H9 (cell line): ENCODE measurements around the gene KSR1. TPM values are rescaled to one million over a fixed set of nuclear protein-coding genes. Genes with fewer than 3 reads are reported as not detected.

Experiments
- DNase-seq: peaks from one replicate; pipeline ENCODE4 v3.0.0-alpha.2; 2017
- H2AFZ ChIP-seq: one replicate; pipeline ENCODE4 v1.6.1; 2013; ENCODE audit warnings: mild to moderate bottlenecking, low read length, control low read depth, moderate library complexity
- H2AK5ac ChIP-seq: 2 replicates; pipeline ENCODE4 v1.6.1; 2013; ENCODE audit warnings: low read length, control low read depth, mixed read lengths; ENCODE audit not compliant: insufficient read length
- H2BK120ac ChIP-seq: one replicate; pipeline ENCODE4 v1.6.1; 2013; ENCODE audit warnings: low read depth, mild to moderate bottlenecking, low read length, control low read depth, inconsistent platforms; ENCODE audit not compliant: poor library complexity, severe bottlenecking
- H2BK12ac ChIP-seq: 2 replicates; pipeline ENCODE4 v1.6.1; 2013; ENCODE audit warnings: low read length, control low read depth, mixed read lengths, low read depth; ENCODE audit not compliant: insufficient read length
- H2BK15ac ChIP-seq: 2 replicates; pipeline ENCODE4 v1.6.1; 2013; ENCODE audit warnings: low read depth, low read length, control low read depth
- H2BK20ac ChIP-seq: one replicate; pipeline ENCODE4 v1.6.1; 2013; ENCODE audit warnings: low read depth, mild to moderate bottlenecking, low read length, control low read depth, inconsistent platforms; ENCODE audit not compliant: poor library complexity, severe bottlenecking
- H2BK5ac ChIP-seq: 2 replicates; pipeline ENCODE4 v1.6.1; 2013; ENCODE audit warnings: low read length, control low read depth, mixed read lengths; ENCODE audit not compliant: insufficient read length
- H3K14ac ChIP-seq: 2 replicates; pipeline ENCODE4 v1.6.1; 2013; ENCODE audit warnings: low read length, control low read depth; ENCODE audit not compliant: insufficient read depth
- H3K18ac ChIP-seq: 2 replicates; pipeline ENCODE4 v1.6.1; 2013; ENCODE audit warnings: low read depth, mild to moderate bottlenecking, mixed read lengths, low read length, control low read depth; ENCODE audit not compliant: insufficient read length
- H3K23ac ChIP-seq: 2 replicates; pipeline ENCODE4 v1.6.1; 2013; ENCODE audit warnings: low read length, control low read depth, mixed read lengths, low read depth; ENCODE audit not compliant: insufficient read length
- H3K23me2 ChIP-seq: 2 replicates; pipeline ENCODE4 v1.6.1; 2013; ENCODE audit warnings: low read depth, mild to moderate bottlenecking, mixed read lengths, low read length, control low read depth; ENCODE audit not compliant: insufficient read length, poor library complexity, severe bottlenecking
- H3K27ac ChIP-seq: 2 replicates; pipeline ENCODE4 v1.5.1; 2013; ENCODE audit warnings: low read length, control low read depth, mixed read lengths, low read depth; ENCODE audit not compliant: insufficient read length
- H3K27me3 ChIP-seq: 2 replicates; pipeline ENCODE4 v1.6.1; 2013; ENCODE audit warnings: low read length, control low read depth, inconsistent platforms; ENCODE audit not compliant: insufficient read depth
- H3K4ac ChIP-seq: 2 replicates; pipeline ENCODE4 v1.6.1; 2013; ENCODE audit warnings: low read depth, mild to moderate bottlenecking, control low read depth, inconsistent platforms, low read length, moderate library complexity
- H3K4me1 ChIP-seq: 2 replicates; pipeline ENCODE4 v1.6.1; 2013; ENCODE audit warnings: low read length, control low read depth, inconsistent platforms; ENCODE audit not compliant: insufficient read depth
- H3K4me2 ChIP-seq: 2 replicates; pipeline ENCODE4 v1.6.1; 2013; ENCODE audit warnings: low read length, control low read depth, mixed read lengths; ENCODE audit not compliant: insufficient read length, insufficient read depth
- H3K56ac ChIP-seq: 2 replicates; pipeline ENCODE4 v1.6.1; 2013; ENCODE audit warnings: low read depth, mild to moderate bottlenecking, mixed read lengths, low read length, control low read depth; ENCODE audit not compliant: insufficient read length
- H3K79me1 ChIP-seq: 2 replicates; pipeline ENCODE4 v1.6.1; 2013; ENCODE audit warnings: low read depth, mild to moderate bottlenecking, moderate library complexity, low read length, control low read depth, inconsistent platforms; ENCODE audit not compliant: insufficient read depth, poor library complexity, severe bottlenecking
- H3K79me2 ChIP-seq: 2 replicates; pipeline ENCODE4 v1.6.1; 2013; ENCODE audit warnings: low read length, control low read depth, inconsistent platforms; ENCODE audit not compliant: insufficient read depth
- H3K9ac ChIP-seq: 2 replicates; pipeline ENCODE4 v1.6.1; 2013; ENCODE audit warnings: low read length, control low read depth, mixed read lengths; ENCODE audit not compliant: insufficient read length; ENCODE audit errors: extremely low read depth
- H3K9me3 ChIP-seq: one replicate; pipeline ENCODE4 v1.6.1; 2013; ENCODE audit warnings: low read depth, low read length, inconsistent platforms; ENCODE audit not compliant: control insufficient read depth
- H3T11ph ChIP-seq: one replicate; pipeline ENCODE4 v1.6.1; 2013; ENCODE audit warnings: mild to moderate bottlenecking, low read length, control low read depth, inconsistent platforms
- H4K20me1 ChIP-seq: one replicate; pipeline ENCODE4 v1.6.1; 2013; ENCODE audit not compliant: control insufficient read depth, insufficient read length, insufficient read depth
- H4K5ac ChIP-seq: 2 replicates; pipeline ENCODE4 v1.6.1; 2013; ENCODE audit warnings: low read depth, mild to moderate bottlenecking, mixed read lengths, low read length, control low read depth; ENCODE audit not compliant: insufficient read length
- H4K8ac ChIP-seq: replicated peaks from 2 replicates; pipeline ENCODE4 v1.6.1; 2013; ENCODE audit warnings: low read length, control low read depth, mixed read lengths, low read depth; ENCODE audit not compliant: insufficient read length
- H4K91ac ChIP-seq: 2 replicates; pipeline ENCODE4 v1.6.1; 2013; ENCODE audit warnings: low read depth, mild to moderate bottlenecking, moderate library complexity, mixed read lengths, low read length, control low read depth; ENCODE audit not compliant: insufficient read length
- H3K27ac Mint-ChIP-seq, 3 experiments: 2 replicates in 2 of 3; 3 replicates in 1 of 3; pipeline ENCODE4 v1.8.0; 2020 to 2021; ENCODE audit warnings: mixed read lengths in 3 of 3, mild to moderate bottlenecking in 1 of 3, moderate library complexity in 1 of 3
- H3K27me3 Mint-ChIP-seq: 2 replicates; pipeline ENCODE4 v1.8.0; 2021; ENCODE audit warnings: low read depth, mild to moderate bottlenecking, moderate library complexity, mixed read lengths
- H3K36me3 Mint-ChIP-seq, 3 experiments: 2 replicates in 2 of 3; 3 replicates in 1 of 3; pipeline ENCODE4 v1.8.0; 2020 to 2021; ENCODE audit warnings: low read depth in 3 of 3, mixed read lengths in 3 of 3; ENCODE audit not compliant: insufficient read depth in 1 of 3
- H3K4me1 Mint-ChIP-seq, 2 experiments: 2 replicates each; pipeline ENCODE4 v1.8.0; 2020; ENCODE audit warnings: mixed read lengths in 2 of 2
- H3K4me3 Mint-ChIP-seq, 2 experiments: 2 replicates in 1 of 2; 3 replicates in 1 of 2; pipeline ENCODE4 v1.8.0; 2020 to 2021; ENCODE audit warnings: mild to moderate bottlenecking in 2 of 2, mixed read lengths in 2 of 2, moderate library complexity in 1 of 2
- H3K9me3 Mint-ChIP-seq, 2 experiments: 2 replicates in 1 of 2; 3 replicates in 1 of 2; pipeline ENCODE4 v1.8.0; 2020; ENCODE audit warnings: mild to moderate bottlenecking in 2 of 2, mixed read lengths in 2 of 2, moderate library complexity in 1 of 2
- WGBS: extraction: QIAGEN DNeasy Blood & Tissue Kit; methylation state at CpG from one replicate; pipeline ENCODE4 v1.1.7; 2013; ENCODE audit warnings: missing lambda C conversion rate, low lambda C conversion rate, mixed read lengths; ENCODE audit not compliant: insufficient read length; ENCODE audit errors: extremely low coverage; 5-methylcytosine and 5-hydroxymethylcytosine counted together
- total RNA-seq: library from RNA; stranded (reverse); gene quantifications from 2 replicates; pipeline ENCODE4 v1.2.1, GENCODE V29; 2021
- TF ChIP-seq, protein P1 (sequence below): fragments of 200-600 bp; sonication (generic); conservative IDR thresholded peaks from 3 replicates; pipeline ENCODE4 v1.8.0; 2021; ENCODE audit warnings: antibody characterized with exemption, mild to moderate bottlenecking

The KSR1 gene
- total RNA-seq, 1 experiment from 2014 or later = 44.9 TPM

DNA sequence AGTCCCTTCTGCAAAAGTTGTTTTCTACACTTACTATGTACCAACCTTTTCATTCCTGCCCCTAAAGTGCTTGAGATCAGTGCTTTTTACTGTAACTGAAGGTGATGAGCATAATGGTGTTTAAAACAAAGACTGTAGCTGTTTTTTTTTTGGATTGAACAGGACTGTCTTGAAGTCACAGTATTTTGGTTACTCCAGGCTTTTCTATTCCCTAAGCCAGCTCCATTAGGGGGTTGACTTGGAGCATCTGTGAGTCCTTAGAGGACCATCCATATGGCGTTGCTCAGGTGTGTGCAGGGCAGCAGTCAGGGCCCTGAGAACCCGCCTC, 145.7 kb downstream of the KSR1 start:
- Histone ChIP-seq H2AFZ (no peak overlapping the region), H3K79me1 (no peaks in the 10 kb centered on the region), H3K18ac (no peak overlapping the region), H4K91ac (no peak overlapping the region), H2BK120ac (no peak overlapping the region), H3K14ac (no peak overlapping the region), H3K23ac (no peak overlapping the region), H3K79me2 (no peaks in the 10 kb centered on the region), H2BK15ac (no peak overlapping the region), H3T11ph (no peak overlapping the region), H4K8ac (no peak overlapping the region), H3K23me2 (no peaks in the 10 kb centered on the region), H2BK12ac (no peak overlapping the region), H2AK5ac (no peak overlapping the region), H3K56ac (no peak overlapping the region), H3K4ac (no peak overlapping the region), H3K9me3 (no peaks in the 10 kb centered on the region), H4K5ac (no peak overlapping the region), H3K9ac (no peak overlapping the region), H3K4me2 (no peak overlapping the region), H3K27ac (no peak overlapping the region), H2BK5ac (no peak overlapping the region), H3K27me3 (no peaks in the 10 kb centered on the region), H4K20me1 (no peaks in the 10 kb centered on the region), H2BK20ac (no peak overlapping the region), H3K4me1 (no peaks in the 10 kb centered on the region)
- no peak for DNase-seq
- Mint-ChIP-seq H3K4me3 (no peak overlapping the region; a peak in 1 of 5 replicates), H3K27me3 (no peaks in the 10 kb centered on the region), H3K4me1 (peaks cover 6 to 8% of the 10 kb centered on the region in 2 experiments), H3K9me3 (no peaks in the 10 kb centered on the region), H3K36me3 (peaks cover 6 to 36% (median 30%) of the 10 kb centered on the region in 3 experiments; a peak in 6 of 7 replicates), H3K27ac (no peak overlapping the region)
- no CpG with 5 or more reads among the region's 2 CpGs for WGBS
- TF ChIP-seq, protein P1, sequence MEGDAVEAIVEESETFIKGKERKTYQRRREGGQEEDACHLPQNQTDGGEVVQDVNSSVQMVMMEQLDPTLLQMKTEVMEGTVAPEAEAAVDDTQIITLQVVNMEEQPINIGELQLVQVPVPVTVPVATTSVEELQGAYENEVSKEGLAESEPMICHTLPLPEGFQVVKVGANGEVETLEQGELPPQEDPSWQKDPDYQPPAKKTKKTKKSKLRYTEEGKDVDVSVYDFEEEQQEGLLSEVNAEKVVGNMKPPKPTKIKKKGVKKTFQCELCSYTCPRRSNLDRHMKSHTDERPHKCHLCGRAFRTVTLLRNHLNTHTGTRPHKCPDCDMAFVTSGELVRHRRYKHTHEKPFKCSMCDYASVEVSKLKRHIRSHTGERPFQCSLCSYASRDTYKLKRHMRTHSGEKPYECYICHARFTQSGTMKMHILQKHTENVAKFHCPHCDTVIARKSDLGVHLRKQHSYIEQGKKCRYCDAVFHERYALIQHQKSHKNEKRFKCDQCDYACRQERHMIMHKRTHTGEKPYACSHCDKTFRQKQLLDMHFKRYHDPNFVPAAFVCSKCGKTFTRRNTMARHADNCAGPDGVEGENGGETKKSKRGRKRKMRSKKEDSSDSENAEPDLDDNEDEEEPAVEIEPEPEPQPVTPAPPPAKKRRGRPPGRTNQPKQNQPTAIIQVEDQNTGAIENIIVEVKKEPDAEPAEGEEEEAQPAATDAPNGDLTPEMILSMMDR = peak; percentile 7; the same call in 2 of the 3 replicates
